ENCODE results near the gene CDC34.

The CDC34 gene

DNA sequence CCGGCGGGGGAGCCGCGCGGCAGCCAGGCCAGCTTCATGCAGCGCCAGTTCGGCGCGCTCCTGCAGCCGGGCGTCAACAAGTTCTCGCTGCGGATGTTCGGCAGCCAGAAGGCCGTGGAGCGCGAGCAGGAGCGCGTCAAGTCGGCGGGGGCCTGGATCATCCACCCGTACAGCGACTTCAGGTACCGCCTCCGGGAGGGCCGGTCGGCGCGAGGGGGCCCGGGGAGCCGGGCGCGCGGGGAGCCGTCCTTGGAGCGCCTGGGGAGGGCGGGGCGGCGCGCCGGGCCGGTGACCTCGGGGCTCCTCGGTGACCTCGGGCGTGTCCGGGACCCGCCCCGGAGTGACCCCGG lies 58.8 kb downstream of the CDC34 start:
- no peak for DNase-seq (ENCODE audit: insufficient read length, low spot score)
- TF ChIP-seq POU2F2 (IDR thresholded peaks at IDR 0.05; ENCODE audit: low read depth, low read length) (no peak), POLR2AphosphoS5 (IDR thresholded peaks at IDR 0.05; ENCODE audit: low read depth, low read length) (no peak), PAX5 (IDR thresholded peaks at IDR 0.05; ENCODE audit: insufficient read depth, low read length, severe bottlenecking) (no peak), POLR2A (IDR thresholded peaks at IDR 0.05; ENCODE audit: low read depth, low read length) (no peak), SPI1 (IDR thresholded peaks at IDR 0.05; ENCODE audit: low read depth, low read length) (no peak), TAF1 (IDR thresholded peaks at IDR 0.05; ENCODE audit: low read depth, low read length) (no peak)
- no peak for FAIRE-seq

DNA sequence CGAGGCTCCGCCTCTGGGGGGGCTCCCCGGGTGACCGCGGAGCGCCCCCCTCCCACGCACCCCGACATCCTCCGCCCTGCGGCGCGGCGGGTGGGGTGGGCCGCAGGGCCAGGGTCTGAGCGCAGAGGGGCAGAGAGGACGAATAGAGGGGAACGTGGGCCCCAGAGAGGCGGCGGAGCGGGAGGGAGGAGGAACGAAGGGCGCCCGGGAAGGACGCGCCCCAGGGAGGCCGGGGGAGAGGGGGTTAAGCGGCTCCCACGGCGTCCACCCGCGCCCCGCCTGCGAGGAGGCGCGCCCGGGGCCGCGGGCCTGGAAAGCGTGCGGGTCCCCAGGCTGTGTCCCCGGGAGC lies 59.2 kb downstream of the CDC34 start:
- DNase-seq (ENCODE audit: insufficient read length, low spot score) (no peak), FAIRE-seq (no peak)
- TF ChIP-seq TAF1 (IDR thresholded peaks at IDR 0.05; ENCODE audit: low read depth, low read length) = no peak
- no peak for TF ChIP-seq SPI1 (IDR thresholded peaks at IDR 0.05; ENCODE audit: low read depth, low read length)
- no peak for TF ChIP-seq POLR2A (IDR thresholded peaks at IDR 0.05; ENCODE audit: low read depth, low read length)
- no peak for TF ChIP-seq POU2F2 (IDR thresholded peaks at IDR 0.05; ENCODE audit: low read depth, low read length)
- no peak for TF ChIP-seq POLR2AphosphoS5 (IDR thresholded peaks at IDR 0.05; ENCODE audit: low read depth, low read length)
- no peak for TF ChIP-seq PAX5 (IDR thresholded peaks at IDR 0.05; ENCODE audit: insufficient read depth, low read length, severe bottlenecking)

- DNase-seq (ENCODE audit: insufficient read length, low spot score) = no peak
- FAIRE-seq = no peak
- no peak for TF ChIP-seq POLR2A (IDR thresholded peaks at IDR 0.05; ENCODE audit: low read depth, low read length)
- no peak for TF ChIP-seq TAF1 (IDR thresholded peaks at IDR 0.05; ENCODE audit: low read depth, low read length)
- no peak for TF ChIP-seq POLR2AphosphoS5 (IDR thresholded peaks at IDR 0.05; ENCODE audit: low read depth, low read length)
- TF ChIP-seq SPI1 (IDR thresholded peaks at IDR 0.05; ENCODE audit: low read depth, low read length) = no peak
- no peak for TF ChIP-seq POU2F2 (IDR thresholded peaks at IDR 0.05; ENCODE audit: low read depth, low read length)
- TF ChIP-seq PAX5 (IDR thresholded peaks at IDR 0.05; ENCODE audit: insufficient read depth, low read length, severe bottlenecking) = no peak
These were observed 59.8 kb downstream of the CDC34 start for GRCh38 chr19:591099-591958.
